Esophagus squamous epithelium (tissue), 5 donors: ENCODE data around the gene RBFOX1. TPM values are rescaled to one million over a fixed set of nuclear protein-coding genes. Genes with fewer than 3 reads are reported as not detected.

Experiments used
- DNase-seq: peaks from one replicate; lab custom pipeline; 2025; lab: John Stamatoyannopoulos, UW
- H3K27ac ChIP-seq, 4 donors: fragments of 200-600 bp; sonication (generic); one replicate each; pipeline ENCODE4 v1.5.1; 2016 to 2019; ENCODE audit warnings: mild to moderate bottlenecking in 1 of 4
- H3K27me3 ChIP-seq, 4 donors: fragments of 200-600 bp; sonication (generic); 1 replicate in 3 of 4; 2 replicates in 1 of 4; pipeline versions ENCODE4 v1.5.1 to v1.6.0; 2017 to 2021; ENCODE audit warnings: antibody characterized with exemption in 1 of 4
- H3K36me3 ChIP-seq, 3 donors: fragments of 200-600 bp; sonication (generic); one replicate each; pipeline ENCODE4 v1.5.1; 2016 to 2019
- H3K4me1 ChIP-seq, 3 donors: fragments of 200-600 bp; sonication (generic); one replicate each; pipeline ENCODE4 v1.5.1; 2017 to 2019
- H3K4me3 ChIP-seq, 4 donors: fragments of 200-600 bp; sonication (generic); 1 replicate in 3 of 4; 2 replicates in 1 of 4; pipeline ENCODE4 v1.5.1; 2016 to 2019; ENCODE audit warnings: mild to moderate bottlenecking in 2 of 4, moderate library complexity in 1 of 4
- H3K9me3 ChIP-seq, 3 donors: fragments of 200-600 bp; sonication (generic); one replicate each; pipeline ENCODE4 v1.5.1; 2016 to 2019
- POLR2A ChIP-seq, 4 donors: fragments of 450-650 bp; IDR thresholded peaks; one replicate each; pipeline ENCODE4 v1.6.1; 2017; ENCODE audit warnings: antibody characterized with exemption in 4 of 4, mild to moderate bottlenecking in 4 of 4, moderate library complexity in 3 of 4
- WGBS, 2 donors: methylation state at CpG; one replicate each; pipeline ENCODE4 v1.1.5; 2018; 5-methylcytosine and 5-hydroxymethylcytosine counted together
- intact Hi-C: fragments of 100-400 bp; cut with DNase I; formaldehyde crosslinking; loops from one replicate; pipeline ENCODE4 v1.15.0; 2022
- total RNA-seq, 4 donors: library from RNA; depleted of rRNA; stranded (reverse); fragments of >200 nt; gene quantifications; one replicate each; pipeline ENCODE4 v1.1.0, GENCODE V29; 2016
- TF ChIP-seq, protein P1 (sequence below), 6 experiments: fragments of 450-650 bp in 4 of 6; fragments of 200-600 bp in 2 of 6; sonication (generic) in 2 of 6; IDR thresholded peaks; one replicate each; pipeline ENCODE4 v1.5.1; 2016 to 2019; ENCODE audit warnings: antibody characterized with exemption in 6 of 6, mild to moderate bottlenecking in 4 of 6, moderate library complexity in 4 of 6
- donor health status: DM: yes; HTN: yes; CAD: no.

The RBFOX1 gene
- total RNA-seq, 4 donors from 2014 or later: not detected

DNA sequence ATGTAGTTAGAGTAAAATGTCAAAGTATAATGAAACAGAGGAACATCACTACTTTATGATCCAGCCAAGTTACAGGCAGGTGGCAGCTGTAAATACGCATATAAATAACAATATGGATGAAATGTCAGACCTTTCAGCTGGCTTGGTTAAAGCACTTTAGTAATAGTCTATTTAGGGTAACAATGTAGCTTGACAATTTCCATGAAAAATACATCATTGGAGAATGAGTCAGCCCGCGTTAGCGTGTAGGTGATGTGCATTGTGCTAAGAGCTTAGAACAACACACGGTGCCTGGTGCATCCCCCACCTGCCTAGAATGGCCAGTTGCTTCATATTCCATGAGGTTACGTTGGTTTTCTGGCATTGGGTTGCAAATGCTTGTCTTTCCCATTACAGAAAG is 119.4 kb downstream of the RBFOX1 start:
- no peak overlapping the region for H3K4me3 ChIP-seq
- intact Hi-C loops: no loop called here
- no peaks in the 10 kb centered on the region for H3K36me3 ChIP-seq
- 46 to 66% methylated on average over 6 of the region's 6 CpGs for WGBS, 2 donors
- H3K27me3 ChIP-seq: no peaks in the 10 kb centered on the region
- H3K4me1 ChIP-seq: peaks cover 0 to 28% (median 0%) of the 10 kb centered on the region in 3 donors
- no peak overlapping the region for H3K27ac ChIP-seq
- DNase-seq: no peak
- TF ChIP-seq, protein P1, sequence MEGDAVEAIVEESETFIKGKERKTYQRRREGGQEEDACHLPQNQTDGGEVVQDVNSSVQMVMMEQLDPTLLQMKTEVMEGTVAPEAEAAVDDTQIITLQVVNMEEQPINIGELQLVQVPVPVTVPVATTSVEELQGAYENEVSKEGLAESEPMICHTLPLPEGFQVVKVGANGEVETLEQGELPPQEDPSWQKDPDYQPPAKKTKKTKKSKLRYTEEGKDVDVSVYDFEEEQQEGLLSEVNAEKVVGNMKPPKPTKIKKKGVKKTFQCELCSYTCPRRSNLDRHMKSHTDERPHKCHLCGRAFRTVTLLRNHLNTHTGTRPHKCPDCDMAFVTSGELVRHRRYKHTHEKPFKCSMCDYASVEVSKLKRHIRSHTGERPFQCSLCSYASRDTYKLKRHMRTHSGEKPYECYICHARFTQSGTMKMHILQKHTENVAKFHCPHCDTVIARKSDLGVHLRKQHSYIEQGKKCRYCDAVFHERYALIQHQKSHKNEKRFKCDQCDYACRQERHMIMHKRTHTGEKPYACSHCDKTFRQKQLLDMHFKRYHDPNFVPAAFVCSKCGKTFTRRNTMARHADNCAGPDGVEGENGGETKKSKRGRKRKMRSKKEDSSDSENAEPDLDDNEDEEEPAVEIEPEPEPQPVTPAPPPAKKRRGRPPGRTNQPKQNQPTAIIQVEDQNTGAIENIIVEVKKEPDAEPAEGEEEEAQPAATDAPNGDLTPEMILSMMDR (IDR thresholded peaks at IDR 0.05): no peak
- TF ChIP-seq POLR2A (IDR thresholded peaks at IDR 0.05): no peak
- H3K9me3 ChIP-seq: no peaks in the 10 kb centered on the region

DNA sequence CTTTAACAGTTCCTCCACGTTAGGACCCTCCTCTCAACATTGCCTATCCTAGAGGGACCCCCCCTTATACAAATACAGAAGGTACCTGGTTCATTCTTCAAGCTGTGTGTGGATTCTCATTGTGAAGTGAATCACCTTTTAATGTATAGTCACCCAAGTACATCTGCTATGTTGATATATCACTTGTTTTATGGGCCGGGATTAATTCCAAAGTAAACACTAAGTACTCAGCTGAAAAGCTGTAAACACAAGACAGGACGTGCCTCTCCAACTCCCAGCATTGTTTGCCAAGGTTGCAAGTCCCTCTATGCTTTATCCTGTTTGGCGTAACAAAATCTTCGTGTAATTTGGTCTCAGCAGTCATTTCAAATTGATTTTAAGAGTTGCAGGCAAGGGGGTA is 123.6 kb downstream of the RBFOX1 start:
- TF ChIP-seq, protein P1 (IDR thresholded peaks at IDR 0.05): no peak
- no peak for TF ChIP-seq POLR2A (IDR thresholded peaks at IDR 0.05)
- Histone ChIP-seq H3K4me3 (no peak overlapping the region), H3K36me3 (no peaks in the 10 kb centered on the region), H3K4me1 (peaks cover 0 to 17% (median 0%) of the 10 kb centered on the region in 3 donors), H3K27me3 (no peaks in the 10 kb centered on the region), H3K9me3 (no peaks in the 10 kb centered on the region), H3K27ac (no peak overlapping the region)
- intact Hi-C loops: no loop called here
- DNase-seq: no peak
- 20 to 23% methylated on average over 5 of the region's 5 CpGs for WGBS, 2 donors

DNA sequence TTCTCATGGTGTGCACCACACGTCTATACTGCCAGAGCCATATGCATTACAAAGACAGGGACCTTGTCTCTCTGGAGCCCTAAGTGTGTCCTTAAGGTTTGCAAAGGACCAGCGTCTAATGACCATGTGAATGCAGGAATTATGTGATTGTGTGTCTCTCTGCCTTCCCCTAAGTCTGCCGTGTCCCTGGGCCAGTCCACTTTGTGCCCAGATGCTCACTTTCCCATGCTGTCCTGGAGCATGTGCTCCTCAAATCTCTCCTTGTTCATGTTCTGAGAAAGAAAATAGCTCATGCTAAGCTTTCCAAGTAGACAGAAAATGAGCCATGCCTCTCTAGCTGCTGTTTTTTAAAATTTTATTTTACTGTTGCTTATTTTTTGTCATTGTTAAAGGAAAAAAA is 125.5 kb downstream of the RBFOX1 start:
- intact Hi-C loops: no loop called here
- H3K27ac ChIP-seq: no peak overlapping the region

DNA sequence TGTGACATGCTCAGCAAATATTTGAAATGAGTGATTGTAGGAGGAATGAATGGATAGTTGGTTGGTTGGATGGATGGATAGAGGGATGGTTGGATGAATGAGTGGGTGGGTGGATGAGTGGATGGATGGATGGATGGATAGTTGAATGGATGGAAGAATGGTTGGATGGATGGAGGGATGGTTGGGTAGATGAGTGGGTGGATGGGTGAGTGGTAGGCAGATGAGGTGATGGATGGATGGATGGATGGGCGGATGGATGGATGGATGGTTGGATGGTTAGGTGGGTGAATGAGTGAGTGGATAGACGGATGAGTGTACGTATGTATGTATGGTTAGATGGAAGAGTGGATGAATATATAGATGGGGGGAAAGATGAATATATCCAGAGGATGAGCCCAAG is 137.7 kb downstream of the RBFOX1 start:
- H3K36me3 ChIP-seq: no peaks in the 10 kb centered on the region
- no peaks in the 10 kb centered on the region for H3K27me3 ChIP-seq
- H3K4me1 ChIP-seq: peaks cover 0 to 10% (median 0%) of the 10 kb centered on the region in 3 donors
- H3K4me3 ChIP-seq: no peak overlapping the region
- intact Hi-C loops: no loop called here
- DNase-seq: no peak
- H3K27ac ChIP-seq: no peak overlapping the region
- WGBS, 2 donors: 88 to 91% methylated on average over 3 of the region's 3 CpGs
- no peaks in the 10 kb centered on the region for H3K9me3 ChIP-seq
- no peak for TF ChIP-seq POLR2A (IDR thresholded peaks at IDR 0.05)
- TF ChIP-seq, protein P1 (IDR thresholded peaks at IDR 0.05): no peak

More for the DNA sequence above, 125.5 kb downstream of the RBFOX1 start:
- no peaks in the 10 kb centered on the region for H3K27me3 ChIP-seq
- no peak overlapping the region for H3K4me3 ChIP-seq
- H3K4me1 ChIP-seq: peaks cover 0 to 17% (median 0%) of the 10 kb centered on the region in 3 donors
- no peak for DNase-seq
- H3K36me3 ChIP-seq: no peaks in the 10 kb centered on the region
- no peaks in the 10 kb centered on the region for H3K9me3 ChIP-seq
- TF ChIP-seq, protein P1 (IDR thresholded peaks at IDR 0.05): no peak
- TF ChIP-seq POLR2A (IDR thresholded peaks at IDR 0.05): no peak
- WGBS, 2 donors: 81 to 85% methylated on average over 3 of the region's 3 CpGs

DNA sequence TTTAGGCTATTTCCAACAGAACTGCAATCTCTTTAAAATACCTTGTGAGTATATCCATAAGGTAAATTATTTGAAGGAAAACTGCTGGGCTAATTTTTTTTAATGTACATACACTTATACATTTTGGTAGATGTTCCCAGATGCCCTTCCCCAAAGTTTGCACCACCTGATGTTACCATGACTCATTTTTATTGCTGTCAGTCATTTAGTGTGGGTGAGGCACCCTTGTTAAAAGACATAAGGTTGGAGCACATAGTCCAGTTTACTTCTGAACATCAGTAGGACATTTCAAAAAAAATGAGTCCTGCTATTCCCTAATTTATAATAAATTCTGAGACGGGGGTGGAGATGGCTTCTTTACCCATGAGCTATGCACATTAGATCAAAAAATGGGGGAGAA is 138.6 kb downstream of the RBFOX1 start:
- WGBS, 2 donors: no CpG with 5 or more reads among the region's 1 CpG

More for the DNA sequence above, 138.6 kb downstream of the RBFOX1 start:
- no peak for DNase-seq
- TF ChIP-seq, protein P1 (IDR thresholded peaks at IDR 0.05): no peak
- no peak for TF ChIP-seq POLR2A (IDR thresholded peaks at IDR 0.05)
- peaks cover 0 to 10% (median 0%) of the 10 kb centered on the region in 3 donors for H3K4me1 ChIP-seq
- intact Hi-C loops: no loop called here
- H3K9me3 ChIP-seq: no peaks in the 10 kb centered on the region
- H3K4me3 ChIP-seq: no peak overlapping the region
- no peak overlapping the region for H3K27ac ChIP-seq
- no peaks in the 10 kb centered on the region for H3K36me3 ChIP-seq
- no peaks in the 10 kb centered on the region for H3K27me3 ChIP-seq
